ENCODE results near the gene GPC4.

The GPC4 gene

GRCh38 chrX:133415276-133416105 lies at the start of gene GPC4:
GPC4 (minus strand) TSS chrX:133415489; CDS start chrX:133414965, 524 bp downstream.
- DNase-seq (ENCODE audit: low spot score): peak; percentile 39

- no peak for DNase-seq (ENCODE audit: low spot score)
Observed at GRCh38 chrX:133461231-133461630, 45.9 kb upstream of the GPC4 start.

GRCh38 chrX:133454924-133455323 lies 39.6 kb upstream of the GPC4 start:
- DNase-seq (ENCODE audit: low spot score): no peak

GRCh38 chrX:133454491-133454914 lies 39.2 kb upstream of the GPC4 start:
- DNase-seq (ENCODE audit: low spot score): no peak

GRCh38 chrX:133448512-133449076 lies 33.3 kb upstream of the GPC4 start:
- no peak for DNase-seq (ENCODE audit: low spot score)

- peak; percentile 35 for DNase-seq (ENCODE audit: low spot score)
Observed at GRCh38 chrX:133444952-133445831, 29.9 kb upstream of the GPC4 start.

GRCh38 chrX:133444196-133444595 lies 28.9 kb upstream of the GPC4 start:
- no peak for DNase-seq (ENCODE audit: low spot score)

- no peak for DNase-seq (ENCODE audit: low spot score)
Observed at GRCh38 chrX:133440797-133441163, 25.5 kb upstream of the GPC4 start.

- no peak for DNase-seq (ENCODE audit: low spot score)
Observed at GRCh38 chrX:133440081-133440796, 24.9 kb upstream of the GPC4 start.

GRCh38 chrX:133437766-133438165 lies 22.5 kb upstream of the GPC4 start:
- no peak for DNase-seq (ENCODE audit: low spot score)

- no peak for DNase-seq (ENCODE audit: low spot score)
Observed at GRCh38 chrX:133437356-133437755, 22.1 kb upstream of the GPC4 start.

- no peak for DNase-seq (ENCODE audit: low spot score)
Observed at GRCh38 chrX:133435544-133436124, 20.3 kb upstream of the GPC4 start.

- DNase-seq (ENCODE audit: low spot score): no peak
Observed at GRCh38 chrX:133434197-133434820, 19.0 kb upstream of the GPC4 start.

GRCh38 chrX:133419911-133420310 lies 4.6 kb upstream of the GPC4 start:
- no peak for DNase-seq (ENCODE audit: low spot score)

GRCh38 chrX:133418588-133418987 lies 3.3 kb upstream of the GPC4 start:
- no peak for DNase-seq (ENCODE audit: low spot score)

- no peak for DNase-seq (ENCODE audit: low spot score)
Observed at GRCh38 chrX:133417364-133417763, 2.1 kb upstream of the GPC4 start.

GRCh38 chrX:133414406-133415275 lies 648 bp downstream of the GPC4 start:
- DNase-seq (ENCODE audit: low spot score): no peak

- no peak for DNase-seq (ENCODE audit: low spot score)
Observed at GRCh38 chrX:133413218-133413925, 1.9 kb downstream of the GPC4 start.

- no peak for DNase-seq (ENCODE audit: low spot score)
Observed at GRCh38 chrX:133412665-133413064, 2.6 kb downstream of the GPC4 start.

GRCh38 chrX:133412246-133412645 lies 3.0 kb downstream of the GPC4 start:
- no peak for DNase-seq (ENCODE audit: low spot score)

All from cerebellar cortex (tissue), 1 donor.